ENCODE data around the gene STPG2. TPM values are rescaled to one million over a fixed set of nuclear protein-coding genes. Genes with fewer than 3 reads are reported as not detected.

STPG2 gene
- total and polyA plus RNA-seq, 4 donors, result 0.10 to 1.6 (median 0.27) TPM

DNA sequence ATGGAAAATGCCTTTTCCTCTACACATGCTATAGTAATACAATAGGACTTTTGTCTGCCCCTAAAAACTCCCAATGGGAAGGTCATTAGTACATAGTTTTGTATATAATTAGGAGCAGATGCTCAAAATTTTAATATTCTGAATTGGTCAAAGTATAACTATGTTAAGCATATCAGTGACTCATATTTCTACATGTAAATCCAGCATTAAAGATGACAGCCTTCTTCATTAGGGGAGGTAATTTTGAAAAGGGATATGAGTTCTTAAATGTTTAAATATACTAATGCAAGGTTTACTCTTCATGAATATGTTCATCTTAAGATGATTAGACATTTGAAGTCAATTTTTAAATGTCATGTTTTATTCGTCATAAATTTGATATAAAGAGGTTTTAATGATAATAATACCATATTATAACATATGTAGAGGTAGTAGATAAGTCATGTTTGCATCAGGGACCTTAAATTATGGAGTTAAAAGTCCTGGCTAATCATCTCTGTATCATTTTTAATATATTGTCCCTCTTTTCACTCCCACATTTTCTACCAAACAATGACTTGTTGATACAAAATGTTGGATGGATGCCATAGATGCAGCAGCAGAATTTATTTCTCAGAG, 218.8 kb downstream of the STPG2 start:
- no peak overlapping the region for H3K4me3 ChIP-seq
- 67 to 87% methylated on average over 1 of the region's 1 CpG for WGBS, 2 donors
- no peak for DNase-seq

DNA sequence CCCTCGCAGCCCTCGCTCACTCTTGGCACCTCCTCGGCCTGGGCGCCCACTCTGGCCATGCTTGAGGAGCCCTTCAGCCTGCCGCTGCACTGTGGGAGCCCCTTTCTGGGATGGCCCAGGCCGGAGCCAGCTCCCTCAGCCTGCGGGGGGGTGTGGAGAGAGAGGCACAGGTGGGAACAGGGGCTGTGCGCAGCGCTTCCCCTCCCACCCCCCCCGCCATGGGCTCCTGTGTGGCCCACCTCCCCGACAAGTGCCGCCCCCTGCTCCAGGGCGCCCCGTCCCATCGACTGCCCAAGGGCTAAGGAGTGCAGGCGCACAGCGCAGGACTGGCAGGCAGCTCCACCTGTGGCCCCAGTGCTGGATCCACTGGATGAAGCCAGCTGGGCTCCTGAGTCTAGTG, 220.2 kb downstream of the STPG2 start:
- H3K27ac ChIP-seq (ENCODE audit: low read depth in 1 of 2, low read length in 1 of 2), result no peak overlapping the region
- no peaks in the 10 kb centered on the region for H3K9me3 ChIP-seq (ENCODE audit: control insufficient read depth in 4 of 4, insufficient read depth in 3 of 4, low read length in 3 of 4)
- 91 to 96% methylated on average over 17 of the region's 17 CpGs for WGBS, 2 donors
- TF ChIP-seq, protein P1, sequence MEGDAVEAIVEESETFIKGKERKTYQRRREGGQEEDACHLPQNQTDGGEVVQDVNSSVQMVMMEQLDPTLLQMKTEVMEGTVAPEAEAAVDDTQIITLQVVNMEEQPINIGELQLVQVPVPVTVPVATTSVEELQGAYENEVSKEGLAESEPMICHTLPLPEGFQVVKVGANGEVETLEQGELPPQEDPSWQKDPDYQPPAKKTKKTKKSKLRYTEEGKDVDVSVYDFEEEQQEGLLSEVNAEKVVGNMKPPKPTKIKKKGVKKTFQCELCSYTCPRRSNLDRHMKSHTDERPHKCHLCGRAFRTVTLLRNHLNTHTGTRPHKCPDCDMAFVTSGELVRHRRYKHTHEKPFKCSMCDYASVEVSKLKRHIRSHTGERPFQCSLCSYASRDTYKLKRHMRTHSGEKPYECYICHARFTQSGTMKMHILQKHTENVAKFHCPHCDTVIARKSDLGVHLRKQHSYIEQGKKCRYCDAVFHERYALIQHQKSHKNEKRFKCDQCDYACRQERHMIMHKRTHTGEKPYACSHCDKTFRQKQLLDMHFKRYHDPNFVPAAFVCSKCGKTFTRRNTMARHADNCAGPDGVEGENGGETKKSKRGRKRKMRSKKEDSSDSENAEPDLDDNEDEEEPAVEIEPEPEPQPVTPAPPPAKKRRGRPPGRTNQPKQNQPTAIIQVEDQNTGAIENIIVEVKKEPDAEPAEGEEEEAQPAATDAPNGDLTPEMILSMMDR (IDR thresholded peaks at IDR 0.05; ENCODE audit: control extremely low read depth, extremely low read depth), result no peak
- H3K27me3 ChIP-seq (ENCODE audit: control insufficient read depth in 3 of 3, insufficient read depth in 3 of 3, low read length in 2 of 3), result no peaks in the 10 kb centered on the region
- no peak overlapping the region for H3K4me3 ChIP-seq
- ATAC-seq (ENCODE audit: insufficient read depth, low FRiP score) (no peak), DNase-seq (no peak)
- no peak overlapping the region for H3K9ac ChIP-seq (ENCODE audit: insufficient read depth in 1 of 2, low read length in 2 of 2)
- no peaks in the 10 kb centered on the region for H3K4me1 ChIP-seq (ENCODE audit: control insufficient read depth in 5 of 5, insufficient read depth in 5 of 5, low read length in 5 of 5)
- no peaks in the 10 kb centered on the region for H3K36me3 ChIP-seq (ENCODE audit: control insufficient read depth in 4 of 4, insufficient read depth in 4 of 4, low read length in 4 of 4)

More for the DNA sequence above, 218.8 kb downstream of the STPG2 start:
- Histone ChIP-seq H3K9ac (ENCODE audit: insufficient read depth in 1 of 2, low read length in 2 of 2) (no peak overlapping the region), H3K27me3 (ENCODE audit: control insufficient read depth in 3 of 3, insufficient read depth in 3 of 3, low read length in 2 of 3) (no peaks in the 10 kb centered on the region), H3K9me3 (ENCODE audit: control insufficient read depth in 4 of 4, insufficient read depth in 3 of 4, low read length in 3 of 4) (no peaks in the 10 kb centered on the region), H3K4me1 (ENCODE audit: control insufficient read depth in 5 of 5, insufficient read depth in 5 of 5, low read length in 5 of 5) (no peaks in the 10 kb centered on the region), H3K36me3 (ENCODE audit: control insufficient read depth in 4 of 4, insufficient read depth in 4 of 4, low read length in 4 of 4) (no peaks in the 10 kb centered on the region), H3K27ac (ENCODE audit: low read depth in 1 of 2, low read length in 1 of 2) (no peak overlapping the region)
- TF ChIP-seq, protein P1 (IDR thresholded peaks at IDR 0.05; ENCODE audit: control extremely low read depth, extremely low read depth), result no peak
- no peak for ATAC-seq (ENCODE audit: insufficient read depth, low FRiP score)

DNA sequence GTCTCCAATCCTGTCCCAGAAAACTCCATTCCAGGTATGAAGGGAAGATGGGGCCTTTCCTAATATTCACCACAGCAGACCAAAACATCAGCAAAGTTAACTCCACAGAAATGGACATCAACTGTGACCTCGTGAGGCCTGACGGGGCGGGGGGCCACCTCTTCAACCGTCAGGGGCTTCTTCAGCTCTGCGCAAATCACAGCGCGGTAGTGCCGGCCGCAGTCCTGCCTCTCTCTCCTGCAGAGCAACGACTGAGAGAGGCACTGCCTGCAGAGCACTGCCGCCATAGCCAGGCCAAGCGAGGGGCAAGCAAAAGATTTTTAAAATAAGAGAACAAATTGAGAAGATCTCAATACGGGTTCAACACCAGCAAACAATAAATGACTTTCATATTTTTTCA, 226.2 kb downstream of the STPG2 start:
- H3K4me3 ChIP-seq, result no peak overlapping the region
- no peaks in the 10 kb centered on the region for H3K27me3 ChIP-seq (ENCODE audit: control insufficient read depth in 3 of 3, insufficient read depth in 3 of 3, low read length in 2 of 3)
- H3K36me3 ChIP-seq (ENCODE audit: control insufficient read depth in 4 of 4, insufficient read depth in 4 of 4, low read length in 4 of 4), result no peaks in the 10 kb centered on the region
- no peak overlapping the region for H3K27ac ChIP-seq (ENCODE audit: low read depth in 1 of 2, low read length in 1 of 2)
- 93 to 94% methylated on average over 13 of the region's 13 CpGs for WGBS, 2 donors
- peaks cover 0 to 4% (median 1%) of the 10 kb centered on the region in 4 donors for H3K9me3 ChIP-seq (ENCODE audit: control insufficient read depth in 4 of 4, insufficient read depth in 3 of 4, low read length in 3 of 4)
- no peaks in the 10 kb centered on the region for H3K4me1 ChIP-seq (ENCODE audit: control insufficient read depth in 5 of 5, insufficient read depth in 5 of 5, low read length in 5 of 5)
- ATAC-seq (ENCODE audit: insufficient read depth, low FRiP score) (no peak), DNase-seq (no peak)
- TF ChIP-seq, protein P1 (IDR thresholded peaks at IDR 0.05; ENCODE audit: control extremely low read depth, extremely low read depth), result no peak
- no peak overlapping the region for H3K9ac ChIP-seq (ENCODE audit: insufficient read depth in 1 of 2, low read length in 2 of 2)

DNA sequence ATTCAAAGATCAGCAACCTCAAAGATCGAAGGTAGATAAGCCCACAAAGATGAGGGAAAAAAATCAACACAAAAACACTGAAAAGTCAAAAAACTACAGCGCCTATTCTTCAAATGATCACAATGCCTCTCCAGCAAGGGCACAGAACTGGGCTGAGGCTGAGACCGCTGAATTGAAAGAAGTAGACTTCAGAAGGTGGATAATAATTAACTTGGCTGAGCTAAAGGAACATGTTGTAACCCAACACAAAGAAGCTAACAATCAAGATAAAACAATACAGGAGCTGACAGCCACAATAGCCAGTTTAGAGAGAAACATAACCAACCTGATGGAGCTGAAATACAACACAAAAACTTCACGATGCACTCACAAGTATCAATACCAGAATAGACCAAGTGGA, 231.1 kb downstream of the STPG2 start:
- Histone ChIP-seq H3K27ac (ENCODE audit: low read depth in 1 of 2, low read length in 1 of 2) (no peak overlapping the region), H3K9me3 (ENCODE audit: control insufficient read depth in 4 of 4, insufficient read depth in 3 of 4, low read length in 3 of 4) (peaks cover 0 to 11% (median 1%) of the 10 kb centered on the region in 4 donors), H3K4me3 (no peak overlapping the region), H3K9ac (ENCODE audit: insufficient read depth in 1 of 2, low read length in 2 of 2) (no peak overlapping the region), H3K36me3 (ENCODE audit: control insufficient read depth in 4 of 4, insufficient read depth in 4 of 4, low read length in 4 of 4) (no peaks in the 10 kb centered on the region), H3K27me3 (ENCODE audit: control insufficient read depth in 3 of 3, insufficient read depth in 3 of 3, low read length in 2 of 3) (no peaks in the 10 kb centered on the region), H3K4me1 (ENCODE audit: control insufficient read depth in 5 of 5, insufficient read depth in 5 of 5, low read length in 5 of 5) (no peaks in the 10 kb centered on the region)
- TF ChIP-seq, protein P1 (IDR thresholded peaks at IDR 0.05; ENCODE audit: control extremely low read depth, extremely low read depth), result no peak
- ATAC-seq (ENCODE audit: insufficient read depth, low FRiP score), result no peak
- no peak for DNase-seq
- WGBS, 2 donors, result 81 to 90% methylated on average over 4 of the region's 4 CpGs
